Mesendoderm (in vitro differentiated cells): ENCODE measurements around the gene SLC5A5.

ENCODE experiments used
- DNase-seq: peaks from one replicate; pipeline ENCODE4 v3.0.0; 2013
- H2AK5ac ChIP-seq: 2 replicates; pipeline ENCODE4 v1.6.1; 2013; ENCODE audit warnings: low read length, inconsistent platforms
- H2BK120ac ChIP-seq: 2 replicates; pipeline ENCODE4 v1.6.1; 2013; ENCODE audit warnings: low read depth, mild to moderate bottlenecking, low read length, moderate library complexity, mixed read lengths
- H2BK15ac ChIP-seq: replicated peaks from 2 replicates; pipeline ENCODE4 v1.6.1; 2013; ENCODE audit warnings: low read depth, mild to moderate bottlenecking, moderate library complexity
- H2BK5ac ChIP-seq: 2 replicates; pipeline ENCODE4 v1.6.1; 2013; ENCODE audit warnings: low read length, inconsistent platforms
- H3K18ac ChIP-seq: 2 replicates; pipeline ENCODE4 v1.6.1; 2013; ENCODE audit warnings: mild to moderate bottlenecking, low read length, mixed read lengths
- H3K23ac ChIP-seq: one replicate; pipeline ENCODE4 v1.6.1; 2013; ENCODE audit warnings: low read length
- H3K27ac ChIP-seq: 2 replicates; pipeline ENCODE4 v1.5.1; 2013; ENCODE audit warnings: low read depth, mild to moderate bottlenecking, inconsistent platforms, low read length, moderate library complexity
- H3K27me3 ChIP-seq: 2 replicates; pipeline ENCODE4 v1.6.1; 2013; ENCODE audit warnings: low read length, control low read depth, mild to moderate bottlenecking, inconsistent platforms; ENCODE audit not compliant: insufficient read depth, poor library complexity
- H3K36me3 ChIP-seq: 2 replicates; pipeline ENCODE4 v1.6.1; 2013; ENCODE audit warnings: low read length, inconsistent platforms; ENCODE audit not compliant: control insufficient read depth, insufficient read depth
- H3K4ac ChIP-seq: one replicate; pipeline ENCODE4 v1.6.1; 2013; ENCODE audit warnings: low read depth, mild to moderate bottlenecking, low read length, moderate library complexity
- H3K4me1 ChIP-seq: 2 replicates; pipeline ENCODE4 v1.6.1; 2013; ENCODE audit warnings: low read depth, low read length, inconsistent platforms; ENCODE audit not compliant: control insufficient read depth
- H3K4me2 ChIP-seq: 2 replicates; pipeline ENCODE4 v1.6.1; 2013; ENCODE audit warnings: low read length
- H3K4me3 ChIP-seq: 2 replicates; pipeline ENCODE4 v1.5.1; 2013; ENCODE audit warnings: mild to moderate bottlenecking, low read length
- H3K56ac ChIP-seq: one replicate; pipeline ENCODE4 v1.6.1; 2013; ENCODE audit warnings: low read length
- H3K79me1 ChIP-seq: 2 replicates; pipeline ENCODE4 v1.6.1; 2013; ENCODE audit warnings: low read length, inconsistent platforms
- H3K79me2 ChIP-seq: 2 replicates; pipeline ENCODE4 v1.6.1; 2013; ENCODE audit warnings: mild to moderate bottlenecking, low read length; ENCODE audit not compliant: control insufficient read depth, insufficient read depth
- H3K9ac ChIP-seq: 2 replicates; pipeline ENCODE4 v1.6.1; 2013; ENCODE audit warnings: low read length, inconsistent platforms
- H4K5ac ChIP-seq: one replicate; pipeline ENCODE4 v1.6.1; 2013; ENCODE audit warnings: low read length
- H4K8ac ChIP-seq: one replicate; pipeline ENCODE4 v1.6.1; 2013; ENCODE audit warnings: low read depth, mild to moderate bottlenecking, control low read depth, low read length, moderate library complexity
- WGBS: extraction: QIAGEN DNeasy Blood & Tissue Kit; methylation state at CpG from one replicate; pipeline ENCODE4 v1.1.7; 2013; ENCODE audit warnings: low lambda C conversion rate, missing lambda C conversion rate; ENCODE audit not compliant: insufficient coverage; ENCODE audit errors: extremely low coverage; 5-methylcytosine and 5-hydroxymethylcytosine counted together

SLC5A5 gene

GRCh38 chr19:17861542-17862402 is 10.0 kb upstream of the SLC5A5 start:
- no peak overlapping the region for H3K18ac ChIP-seq
- no CpG with 5 or more reads among the region's 23 CpGs for WGBS
- peaks cover 13% of the 10 kb centered on the region for H3K79me1 ChIP-seq

GRCh38 chr19:17862711-17863519 is 8.8 kb upstream of the SLC5A5 start:
- Histone ChIP-seq H3K27me3 (no peaks in the 10 kb centered on the region), H3K4ac (no peak overlapping the region)

More at GRCh38 chr19:17861542-17862402, 10.0 kb upstream of the SLC5A5 start:
- no peak for DNase-seq
- H3K23ac ChIP-seq = peak overlapping the region; percentile 29
- peak overlapping the region; percentile 16 for H3K4me2 ChIP-seq
- no peak overlapping the region for H2BK120ac ChIP-seq
- H2BK5ac ChIP-seq = no peak overlapping the region
- peak overlapping the region; percentile 82 for H3K56ac ChIP-seq
- no peaks in the 10 kb centered on the region for H3K4me1 ChIP-seq
- no peak overlapping the region for H3K4ac ChIP-seq
- peak overlapping the region; percentile 100 for H3K9ac ChIP-seq
- H3K27me3 ChIP-seq = no peaks in the 10 kb centered on the region
- no peak overlapping the region for H2BK15ac ChIP-seq
- H3K36me3 ChIP-seq = peaks cover 28% of the 10 kb centered on the region
- no peak overlapping the region for H3K27ac ChIP-seq
- no peak overlapping the region for H2AK5ac ChIP-seq
- H4K5ac ChIP-seq = no peak overlapping the region
- peaks cover 29% of the 10 kb centered on the region for H3K79me2 ChIP-seq
- peak overlapping the region; percentile 14 for H3K4me3 ChIP-seq
- no peak overlapping the region for H4K8ac ChIP-seq

GRCh38 chr19:17863520-17864182 is 8.1 kb upstream of the SLC5A5 start:
- Histone ChIP-seq H3K23ac (no peak overlapping the region), H3K27ac (no peak overlapping the region), H3K4me3 (no peak overlapping the region), H2BK5ac (no peak overlapping the region), H3K27me3 (no peaks in the 10 kb centered on the region), H2BK120ac (no peak overlapping the region), H3K9ac (no peak overlapping the region), H3K36me3 (peaks cover 28% of the 10 kb centered on the region), H2BK15ac (no peak overlapping the region), H4K8ac (no peak overlapping the region), H4K5ac (no peak overlapping the region), H2AK5ac (no peak overlapping the region), H3K18ac (no peak overlapping the region), H3K4me2 (no peak overlapping the region), H3K4ac (no peak overlapping the region), H3K79me2 (peaks cover 29% of the 10 kb centered on the region), H3K79me1 (peaks cover 13% of the 10 kb centered on the region), H3K4me1 (no peaks in the 10 kb centered on the region), H3K56ac (no peak overlapping the region)
- no CpG with 5 or more reads among the region's 8 CpGs for WGBS
- DNase-seq = no peak

More at GRCh38 chr19:17862711-17863519, 8.8 kb upstream of the SLC5A5 start:
- no CpG with 5 or more reads among the region's 31 CpGs for WGBS
- Histone ChIP-seq H3K9ac (peak overlapping the region; percentile 38), H2BK120ac (no peak overlapping the region), H3K4me3 (no peak overlapping the region), H4K8ac (no peak overlapping the region), H3K23ac (no peak overlapping the region), H3K4me1 (no peaks in the 10 kb centered on the region), H3K56ac (peak overlapping the region; percentile 34), H3K36me3 (peaks cover 28% of the 10 kb centered on the region), H3K79me1 (peaks cover 13% of the 10 kb centered on the region), H2BK15ac (no peak overlapping the region), H3K27ac (no peak overlapping the region), H2BK5ac (no peak overlapping the region), H3K4me2 (no peak overlapping the region), H2AK5ac (no peak overlapping the region), H3K79me2 (peaks cover 29% of the 10 kb centered on the region), H3K18ac (no peak overlapping the region), H4K5ac (no peak overlapping the region)
- no peak for DNase-seq

- Histone ChIP-seq H2BK15ac (no peak overlapping the region), H3K23ac (no peak overlapping the region), H3K27me3 (no peaks in the 10 kb centered on the region), H3K79me1 (peaks cover 11% of the 10 kb centered on the region), H2BK5ac (no peak overlapping the region), H3K79me2 (peaks cover 20% of the 10 kb centered on the region), H4K5ac (no peak overlapping the region), H3K56ac (peak overlapping the region; percentile 42), H3K4ac (no peak overlapping the region), H2AK5ac (no peak overlapping the region), H2BK120ac (no peak overlapping the region), H3K4me1 (no peaks in the 10 kb centered on the region), H3K27ac (no peak overlapping the region), H3K9ac (no peak overlapping the region), H3K36me3 (peaks cover 28% of the 10 kb centered on the region), H3K18ac (no peak overlapping the region), H3K4me3 (no peak overlapping the region), H3K4me2 (no peak overlapping the region), H4K8ac (no peak overlapping the region)
- peak; percentile 55 for DNase-seq
- WGBS = no CpG with 5 or more reads among the region's 13 CpGs
Observed at GRCh38 chr19:17865364-17866311, 6.1 kb upstream of the SLC5A5 start.
